ENCODE data around the gene MAP3K20. TPM values are rescaled to one million over a fixed set of nuclear protein-coding genes. Genes with fewer than 3 reads are reported as not detected.

Gene MAP3K20
- total and polyA plus RNA-seq, 2 of the 4 experiments (the other 2 are of a cell fraction): 27.5 to 84.4 TPM

DNA sequence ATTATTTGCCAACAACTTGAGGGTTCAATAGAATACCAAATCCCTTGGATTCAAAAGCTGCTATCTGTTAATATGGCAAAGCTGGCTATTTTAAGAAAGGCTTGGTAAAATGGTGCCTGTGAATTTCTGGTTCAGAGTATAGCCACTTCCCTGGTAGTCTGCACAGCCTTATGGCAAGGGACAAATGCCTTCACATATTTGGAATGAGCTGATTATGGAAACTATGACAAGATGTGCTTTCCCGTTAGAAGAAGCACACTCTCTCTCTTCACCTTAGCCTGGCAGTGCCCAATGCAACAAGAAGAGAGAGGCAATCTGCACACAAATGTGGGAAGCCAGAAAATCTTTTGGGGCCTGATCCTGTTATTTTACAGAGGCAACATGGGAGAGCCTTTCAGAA is 47.5 kb upstream of the MAP3K20 start:
- Histone ChIP-seq H2AFZ (replicated peaks; ENCODE audit: low read length, poor library complexity) (peak overlapping the region; percentile 24), H4K20me1 (ENCODE audit: insufficient read depth, low read length) (no peaks in the 10 kb centered on the region), H3K9me3 (ENCODE audit: control insufficient read depth, insufficient read depth, low read length) (no peaks in the 10 kb centered on the region), H4K91ac (ENCODE audit: insufficient read depth, low read depth, low read length) (peak overlapping the region; percentile 85), H3K56ac (ENCODE audit: extremely low read depth, insufficient read depth, low read length) (peak overlapping the region; percentile 13; the same call in 1 of the 2 replicates), H2BK20ac (ENCODE audit: low read depth, low read length) (peak overlapping the region; percentile 80), H3K36me3 (ENCODE audit: control insufficient read depth, insufficient read depth, low read length) (no peaks in the 10 kb centered on the region), H3K9me1 (ENCODE audit: insufficient read depth, low read length) (peaks cover 2% of the 10 kb centered on the region), H2BK15ac (ENCODE audit: low read depth, low read length) (peak overlapping the region; percentile 86; the same call in 2 of the 3 replicates), H3K79me1 (ENCODE audit: low read depth in 1 of 2, low read length in 2 of 2) (no peaks in the 10 kb centered on the region; a peak in 1 of 4 replicates), H3K4me3 (ENCODE audit: insufficient read depth, low read depth, low read length) (no peak overlapping the region), H4K5ac (ENCODE audit: low read depth, low read length) (peak overlapping the region; percentile 100), H3K23ac (ENCODE audit: low read depth, low read length) (peak overlapping the region; percentile 74), H3K4me2 (ENCODE audit: low read depth, low read length) (peak overlapping the region; percentile 81), H2AK9ac (replicated peaks; ENCODE audit: low read depth, low read length, poor library complexity) (no peak overlapping the region), H3K14ac (replicated peaks; ENCODE audit: low read depth, low read length) (peak overlapping the region; percentile 85), H2AK5ac (ENCODE audit: low read depth, low read length) (peak overlapping the region; percentile 77; the same call in 1 of the 2 replicates), H3K9ac (ENCODE audit: low read depth, low read length) (peak overlapping the region; percentile 75), H3K27ac (ENCODE audit: insufficient read depth, low read length) (peak overlapping the region; percentile 99; the same call in 1 of the 2 replicates), H3K4ac (ENCODE audit: low read depth, low read length) (peak overlapping the region; percentile 91), H3K18ac (ENCODE audit: low read depth, low read length) (peak overlapping the region; percentile 100), H2BK120ac (ENCODE audit: low read depth, low read length) (peak overlapping the region; percentile 94), H3K4me1 (ENCODE audit: control insufficient read depth, insufficient read depth, low read length) (peaks cover 9% of the 10 kb centered on the region), H2BK5ac (ENCODE audit: low read depth, low read length, poor library complexity, severe bottlenecking) (peak overlapping the region; percentile 54), H4K8ac (ENCODE audit: low read depth in 2 of 2, low read length in 2 of 2) (peak overlapping the region; percentile 15 to 93), H3K27me3 (ENCODE audit: control insufficient read depth, insufficient read depth, low read length) (no peaks in the 10 kb centered on the region)
- CTCF ChIA-PET: interaction anchor here (0.6 to 3.8 kb wide), 21 partner anchors 9 to 378 kb away, joined by 3 to 51 read pairs (median 3); no protein-coding TSS in a partner anchor
- dilution Hi-C loops (cut with HindIII; ENCODE audit: low sequenced_read_pairs, unreplicated experiment) (no loop called here), intact Hi-C loops (cut with micrococcal nuclease) (loop anchor here (1.0 to 5.0 kb wide), 4 partner anchors 47 to 1314 kb away; partner anchors contain the start of gene MAP3K20), in situ Hi-C loops (cut with MboI; ENCODE audit: low sequenced_read_pairs) (loop anchor here (5.0 to 25.0 kb wide), 2 partner anchors 184 to 334 kb away; partner anchors contain the start of gene CDCA7)
- POLR2A ChIA-PET (ENCODE audit: unreplicated experiment): no interaction called here
- WGBS, 2 experiments (ENCODE audit: extremely low coverage in 2 of 2, insufficient read length in 1 of 2): no CpG with 5 or more reads among the region's 1 CpG
- DNase-seq (no peak), ATAC-seq (ENCODE audit: low read depth) (no peak; the same call in 1 of the 2 replicates)
- BruUV-seq (replicated peaks): no TSS peak
- TF ChIP-seq FOS (IDR thresholded peaks at IDR 0.05; ENCODE audit: low read depth, low read length) (no peak), CEBPB (IDR thresholded peaks at IDR 0.05; ENCODE audit: low read depth, low read length) (no peak), CTCF (conservative IDR thresholded peaks at IDR 0.05; ENCODE audit: low read depth, low read length) (no peak), RAD21 (IDR thresholded peaks at IDR 0.05; ENCODE audit: low read length) (no peak), RCOR1 (IDR thresholded peaks at IDR 0.05; ENCODE audit: insufficient replicate concordance, low read length) (no peak), POLR2A (IDR thresholded peaks at IDR 0.05; ENCODE audit: low read depth, low read length) (no peak), SMC3 (IDR thresholded peaks at IDR 0.05; ENCODE audit: low read depth, low read length) (no peak), MXI1 (IDR thresholded peaks at IDR 0.05; ENCODE audit: borderline replicate concordance, low read depth, low read length) (no peak), MAZ (IDR thresholded peaks at IDR 0.05; ENCODE audit: borderline replicate concordance, low read depth, low read length) (no peak), RFX5 (IDR thresholded peaks at IDR 0.05; ENCODE audit: low read depth, low read length) (no peak), CHD1 (IDR thresholded peaks at IDR 0.05; ENCODE audit: low read depth, low read length) (no peak)
- TF ChIP-seq, protein P1, sequence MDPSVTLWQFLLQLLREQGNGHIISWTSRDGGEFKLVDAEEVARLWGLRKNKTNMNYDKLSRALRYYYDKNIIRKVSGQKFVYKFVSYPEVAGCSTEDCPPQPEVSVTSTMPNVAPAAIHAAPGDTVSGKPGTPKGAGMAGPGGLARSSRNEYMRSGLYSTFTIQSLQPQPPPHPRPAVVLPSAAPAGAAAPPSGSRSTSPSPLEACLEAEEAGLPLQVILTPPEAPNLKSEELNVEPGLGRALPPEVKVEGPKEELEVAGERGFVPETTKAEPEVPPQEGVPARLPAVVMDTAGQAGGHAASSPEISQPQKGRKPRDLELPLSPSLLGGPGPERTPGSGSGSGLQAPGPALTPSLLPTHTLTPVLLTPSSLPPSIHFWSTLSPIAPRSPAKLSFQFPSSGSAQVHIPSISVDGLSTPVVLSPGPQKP (IDR thresholded peaks at IDR 0.05; ENCODE audit: borderline replicate concordance, low read depth, low read length): no peak
- TF ChIP-seq, protein P2, sequence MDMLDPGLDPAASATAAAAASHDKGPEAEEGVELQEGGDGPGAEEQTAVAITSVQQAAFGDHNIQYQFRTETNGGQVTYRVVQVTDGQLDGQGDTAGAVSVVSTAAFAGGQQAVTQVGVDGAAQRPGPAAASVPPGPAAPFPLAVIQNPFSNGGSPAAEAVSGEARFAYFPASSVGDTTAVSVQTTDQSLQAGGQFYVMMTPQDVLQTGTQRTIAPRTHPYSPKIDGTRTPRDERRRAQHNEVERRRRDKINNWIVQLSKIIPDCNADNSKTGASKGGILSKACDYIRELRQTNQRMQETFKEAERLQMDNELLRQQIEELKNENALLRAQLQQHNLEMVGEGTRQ (IDR thresholded peaks at IDR 0.05; ENCODE audit: low read depth, low read length): no peak
